ENCODE results near the gene PHETA1.

DNA sequence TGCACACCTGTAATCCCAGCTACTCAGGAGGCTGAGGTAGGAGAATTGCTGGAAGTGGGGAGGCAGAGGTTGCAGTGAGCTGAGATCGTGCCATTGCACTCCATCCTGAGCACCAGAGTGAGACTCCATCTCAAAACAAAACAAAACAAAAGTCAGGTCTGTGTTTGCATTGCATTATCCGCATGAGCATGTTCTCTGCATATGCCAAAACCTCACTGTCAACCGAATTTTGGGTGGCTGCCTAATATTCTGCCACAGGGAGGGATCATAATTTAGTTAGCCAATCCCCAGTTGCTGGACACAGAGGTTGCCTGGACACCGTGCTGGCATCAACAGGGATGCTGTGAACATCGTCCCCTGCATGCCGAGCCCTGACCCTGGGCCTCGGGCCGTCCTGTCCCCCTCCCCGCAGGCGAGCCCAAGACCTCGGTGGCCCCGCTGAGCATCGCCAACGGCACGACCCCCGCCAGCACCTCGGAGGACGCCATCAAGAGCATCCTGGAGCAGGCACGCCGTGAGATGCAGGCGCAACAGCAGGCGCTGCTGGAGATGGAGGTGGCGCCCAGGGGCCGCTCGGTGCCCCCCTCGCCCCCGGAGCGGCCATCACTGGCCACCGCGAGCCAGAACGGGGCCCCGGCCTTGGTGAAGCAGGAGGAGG, 49.2 kb downstream of the PHETA1 start:
- TF ChIP-seq CTCF (IDR thresholded peaks at IDR 0.05) (no peak), CEBPB (IDR thresholded peaks at IDR 0.05) (no peak), POLR2A (IDR thresholded peaks at IDR 0.05; ENCODE audit: low read length) (no peak), EP300 (IDR thresholded peaks at IDR 0.05) (no peak), USF2 (IDR thresholded peaks at IDR 0.05) (no peak), ESRRA (IDR thresholded peaks at IDR 0.05; ENCODE audit: borderline replicate concordance, low read length) (no peak)

Data from A549 (cell line).